SK-N-SH (cell line): ENCODE data around the gene TBC1D1.

Experiments
- FOXJ3 ChIP-seq: sonication (generic); formaldehyde crosslinking; IDR thresholded peaks from 2 replicates; pipeline ENCODE4 v1.5.1; 2020; ENCODE audit warnings: mild to moderate bottlenecking, missing genetic modification reagents
- FOXM1 ChIP-seq: IDR thresholded peaks from 2 replicates; pipeline ENCODE4 v1.4.0; 2012; ENCODE audit warnings: low read depth, mild to moderate bottlenecking
- GABPA ChIP-seq: IDR thresholded peaks from 2 replicates; pipeline ENCODE4 v1.4.0; 2012; ENCODE audit warnings: low read depth, mild to moderate bottlenecking
- NRF1 ChIP-seq: IDR thresholded peaks from 2 replicates; pipeline ENCODE4 v1.6.1; 2012; ENCODE audit warnings: low read depth, mild to moderate bottlenecking, low read length
- RAD21 ChIP-seq: IDR thresholded peaks from 2 replicates; pipeline ENCODE4 v1.6.1; 2012; ENCODE audit warnings: mild to moderate bottlenecking, low read length
- RCOR1 ChIP-seq: fragments of 150-350 bp; IDR thresholded peaks from 2 replicates; pipeline ENCODE4 v1.6.1; 2017; ENCODE audit warnings: antibody characterized with exemption, low read length
- RFX5 ChIP-seq: IDR thresholded peaks from 2 replicates; pipeline ENCODE4 v1.6.1; 2012; ENCODE audit warnings: mild to moderate bottlenecking, improper control_type of control experiment, low read length
- RXRA ChIP-seq: IDR thresholded peaks from 2 replicates; pipeline ENCODE4 v1.4.0; 2012; ENCODE audit warnings: low read depth, mild to moderate bottlenecking, borderline replicate concordance
- TAF1 ChIP-seq: IDR thresholded peaks from 2 replicates; pipeline ENCODE4 v1.6.1; 2012; ENCODE audit warnings: low read depth, mild to moderate bottlenecking, low read length, moderate library complexity, borderline replicate concordance
- TF ChIP-seq, protein P1 (sequence below): fragments of 200-600 bp; sonication (generic); IDR thresholded peaks from 2 replicates; pipeline ENCODE4 v1.6.1; 2017; ENCODE audit warnings: antibody characterized with exemption, mild to moderate bottlenecking, moderate library complexity
- TF ChIP-seq, protein P2 (sequence below): fragments of 150-350 bp; IDR thresholded peaks from 2 replicates; pipeline ENCODE4 v1.6.1; 2017; ENCODE audit warnings: antibody characterized with exemption, low read length, low read depth, borderline replicate concordance
- TF ChIP-seq, protein P3 (sequence below): IDR thresholded peaks from 2 replicates; pipeline ENCODE4 v1.4.0; 2012; ENCODE audit warnings: low read depth

DNA sequence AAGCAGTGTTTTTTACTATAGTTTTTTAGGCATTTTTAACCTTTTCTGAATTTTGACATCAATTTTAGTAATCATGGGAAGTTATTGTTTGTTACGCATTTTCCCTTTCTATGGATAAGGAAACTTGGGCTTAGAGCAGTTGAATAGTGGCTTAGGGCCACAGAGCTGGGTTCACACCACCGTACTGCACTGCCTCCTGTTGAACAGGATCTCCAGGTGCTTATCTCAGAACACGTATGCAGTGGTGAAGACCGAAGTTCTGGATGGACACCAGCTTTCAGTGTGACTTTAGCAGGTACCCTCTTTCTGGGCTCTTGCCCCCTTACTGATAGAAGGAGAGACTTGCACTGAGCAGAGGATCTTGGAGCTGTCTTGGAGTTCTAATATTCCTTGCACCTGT lies 206.9 kb downstream of the TBC1D1 start:
- TF ChIP-seq, protein P1, sequence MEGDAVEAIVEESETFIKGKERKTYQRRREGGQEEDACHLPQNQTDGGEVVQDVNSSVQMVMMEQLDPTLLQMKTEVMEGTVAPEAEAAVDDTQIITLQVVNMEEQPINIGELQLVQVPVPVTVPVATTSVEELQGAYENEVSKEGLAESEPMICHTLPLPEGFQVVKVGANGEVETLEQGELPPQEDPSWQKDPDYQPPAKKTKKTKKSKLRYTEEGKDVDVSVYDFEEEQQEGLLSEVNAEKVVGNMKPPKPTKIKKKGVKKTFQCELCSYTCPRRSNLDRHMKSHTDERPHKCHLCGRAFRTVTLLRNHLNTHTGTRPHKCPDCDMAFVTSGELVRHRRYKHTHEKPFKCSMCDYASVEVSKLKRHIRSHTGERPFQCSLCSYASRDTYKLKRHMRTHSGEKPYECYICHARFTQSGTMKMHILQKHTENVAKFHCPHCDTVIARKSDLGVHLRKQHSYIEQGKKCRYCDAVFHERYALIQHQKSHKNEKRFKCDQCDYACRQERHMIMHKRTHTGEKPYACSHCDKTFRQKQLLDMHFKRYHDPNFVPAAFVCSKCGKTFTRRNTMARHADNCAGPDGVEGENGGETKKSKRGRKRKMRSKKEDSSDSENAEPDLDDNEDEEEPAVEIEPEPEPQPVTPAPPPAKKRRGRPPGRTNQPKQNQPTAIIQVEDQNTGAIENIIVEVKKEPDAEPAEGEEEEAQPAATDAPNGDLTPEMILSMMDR, result no peak
- no peak for TF ChIP-seq RCOR1
- no peak for TF ChIP-seq RAD21
- TF ChIP-seq, protein P2, sequence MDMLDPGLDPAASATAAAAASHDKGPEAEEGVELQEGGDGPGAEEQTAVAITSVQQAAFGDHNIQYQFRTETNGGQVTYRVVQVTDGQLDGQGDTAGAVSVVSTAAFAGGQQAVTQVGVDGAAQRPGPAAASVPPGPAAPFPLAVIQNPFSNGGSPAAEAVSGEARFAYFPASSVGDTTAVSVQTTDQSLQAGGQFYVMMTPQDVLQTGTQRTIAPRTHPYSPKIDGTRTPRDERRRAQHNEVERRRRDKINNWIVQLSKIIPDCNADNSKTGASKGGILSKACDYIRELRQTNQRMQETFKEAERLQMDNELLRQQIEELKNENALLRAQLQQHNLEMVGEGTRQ, result no peak
- no peak for TF ChIP-seq TAF1
- TF ChIP-seq FOXJ3, result no peak
- no peak for TF ChIP-seq RXRA
- TF ChIP-seq NRF1, result no peak
- TF ChIP-seq GABPA, result no peak
- TF ChIP-seq, protein P3, sequence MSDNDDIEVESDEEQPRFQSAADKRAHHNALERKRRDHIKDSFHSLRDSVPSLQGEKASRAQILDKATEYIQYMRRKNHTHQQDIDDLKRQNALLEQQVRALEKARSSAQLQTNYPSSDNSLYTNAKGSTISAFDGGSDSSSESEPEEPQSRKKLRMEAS, result no peak
- TF ChIP-seq FOXM1, result no peak
- TF ChIP-seq RFX5, result no peak
